ENCODE measurements around the gene CXCR6. TPM values are rescaled to one million over a fixed set of nuclear protein-coding genes. Genes with fewer than 3 reads are reported as not detected.

Gene CXCR6
- total and polyA plus RNA-seq, 2 donors (not counting 1 experiment from before 2014, with no cell fraction given) = not detected

- no peak for TF ChIP-seq EZH2 (IDR thresholded peaks at IDR 0.05; ENCODE audit: low read length, missing control alignments)
- no peak for TF ChIP-seq CTCF (conservative IDR thresholded peaks at IDR 0.05 in 1 of 2, IDR thresholded peaks at IDR 0.05 in 1 of 2; ENCODE audit: low read depth in 1 of 2, low read length in 2 of 2)
- DNase-seq (ENCODE audit: low read depth in 2 of 2) = no peak
- peaks cover 15% of the 10 kb centered on the region for H3K36me3 ChIP-seq (ENCODE audit: control insufficient read depth, insufficient read depth, low read length)
- H3K27ac ChIP-seq (ENCODE audit: insufficient read depth, low read length) = no peak overlapping the region
- no peaks in the 10 kb centered on the region for H3K79me2 ChIP-seq (ENCODE audit: control insufficient read depth, insufficient read depth, low read length)
- H4K20me1 ChIP-seq (ENCODE audit: control insufficient read depth, extremely low read depth, insufficient read depth, low read length) = no peaks in the 10 kb centered on the region
- no peak overlapping the region for H2AFZ ChIP-seq (ENCODE audit: low read length)
- H3K4me1 ChIP-seq (ENCODE audit: control insufficient read depth, extremely low read depth, insufficient read depth, low read length) = peaks cover 13% of the 10 kb centered on the region
- H3K9ac ChIP-seq (ENCODE audit: insufficient read depth, low read length) = no peak overlapping the region
- H3K9me3 ChIP-seq (ENCODE audit: control insufficient read depth, insufficient read depth, low read depth, low read length) = no peaks in the 10 kb centered on the region
- no peak overlapping the region for H3K4me3 ChIP-seq (replicated peaks in 1 of 4; ENCODE audit: control extremely low read depth in 1 of 4, insufficient read depth in 1 of 4, low read depth in 3 of 4, low read length in 4 of 4)
- no peak overlapping the region for H3K4me2 ChIP-seq (ENCODE audit: extremely low read depth, insufficient read depth, low read length)
- H3K27me3 ChIP-seq (ENCODE audit: control insufficient read depth, insufficient read depth, low read length) = no peaks in the 10 kb centered on the region
These were observed 34.9 kb downstream of the CXCR6 start for GRCh38 chr3:45978006-45978761.

GRCh38 chr3:45979378-45979777, 36.1 kb downstream of the CXCR6 start:
- no peaks in the 10 kb centered on the region for H3K27me3 ChIP-seq (ENCODE audit: control insufficient read depth, insufficient read depth, low read length)
- H3K4me1 ChIP-seq (ENCODE audit: control insufficient read depth, extremely low read depth, insufficient read depth, low read length) = peaks cover 13% of the 10 kb centered on the region
- H4K20me1 ChIP-seq (ENCODE audit: control insufficient read depth, extremely low read depth, insufficient read depth, low read length) = no peaks in the 10 kb centered on the region
- H3K36me3 ChIP-seq (ENCODE audit: control insufficient read depth, insufficient read depth, low read length) = peaks cover 15% of the 10 kb centered on the region
- no peaks in the 10 kb centered on the region for H3K79me2 ChIP-seq (ENCODE audit: control insufficient read depth, insufficient read depth, low read length)
- H3K9me3 ChIP-seq (ENCODE audit: control insufficient read depth, insufficient read depth, low read depth, low read length) = no peaks in the 10 kb centered on the region
- no peak overlapping the region for H3K9ac ChIP-seq (ENCODE audit: insufficient read depth, low read length)
- H2AFZ ChIP-seq (ENCODE audit: low read length) = no peak overlapping the region
- TF ChIP-seq CTCF (conservative IDR thresholded peaks at IDR 0.05 in 1 of 2, IDR thresholded peaks at IDR 0.05 in 1 of 2; ENCODE audit: low read depth in 1 of 2, low read length in 2 of 2) (no peak), EZH2 (IDR thresholded peaks at IDR 0.05; ENCODE audit: low read length, missing control alignments) (no peak)
- no peak for DNase-seq (ENCODE audit: low read depth in 2 of 2)
- no peak overlapping the region for H3K27ac ChIP-seq (ENCODE audit: insufficient read depth, low read length)
- H3K4me2 ChIP-seq (ENCODE audit: extremely low read depth, insufficient read depth, low read length) = no peak overlapping the region
- no peak overlapping the region for H3K4me3 ChIP-seq (replicated peaks in 1 of 4; ENCODE audit: control extremely low read depth in 1 of 4, insufficient read depth in 1 of 4, low read depth in 3 of 4, low read length in 4 of 4)

GRCh38 chr3:45980229-45980813, 37.1 kb downstream of the CXCR6 start:
- Histone ChIP-seq H3K9ac (ENCODE audit: insufficient read depth, low read length) (no peak overlapping the region), H3K27ac (ENCODE audit: insufficient read depth, low read length) (no peak overlapping the region), H3K9me3 (ENCODE audit: control insufficient read depth, insufficient read depth, low read depth, low read length) (no peaks in the 10 kb centered on the region), H3K36me3 (ENCODE audit: control insufficient read depth, insufficient read depth, low read length) (peaks cover 10% of the 10 kb centered on the region), H3K4me3 (replicated peaks in 1 of 4; ENCODE audit: control extremely low read depth in 1 of 4, insufficient read depth in 1 of 4, low read depth in 3 of 4, low read length in 4 of 4) (no peak overlapping the region), H3K27me3 (ENCODE audit: control insufficient read depth, insufficient read depth, low read length) (no peaks in the 10 kb centered on the region), H3K4me1 (ENCODE audit: control insufficient read depth, extremely low read depth, insufficient read depth, low read length) (peaks cover 19% of the 10 kb centered on the region), H2AFZ (ENCODE audit: low read length) (no peak overlapping the region), H4K20me1 (ENCODE audit: control insufficient read depth, extremely low read depth, insufficient read depth, low read length) (no peaks in the 10 kb centered on the region), H3K4me2 (ENCODE audit: extremely low read depth, insufficient read depth, low read length) (no peak overlapping the region), H3K79me2 (ENCODE audit: control insufficient read depth, insufficient read depth, low read length) (peaks cover under 1% of the 10 kb centered on the region)
- no peak for DNase-seq (ENCODE audit: low read depth in 2 of 2)
- no peak for TF ChIP-seq CTCF (conservative IDR thresholded peaks at IDR 0.05 in 1 of 2, IDR thresholded peaks at IDR 0.05 in 1 of 2; ENCODE audit: low read depth in 1 of 2, low read length in 2 of 2)
